Astrocyte of the cerebellum (primary cell): ENCODE measurements around the gene GOLM1.

Source experiments
- DNase-seq: peaks from one replicate; pipeline ENCODE4 v3.0.0-alpha.2; 2011; ENCODE audit warnings: low read depth
- H3K4me3 ChIP-seq: 2 replicates; pipeline ENCODE4 v1.5.1; 2011; ENCODE audit warnings: mild to moderate bottlenecking, low read depth, low read length, moderate library complexity
- CTCF ChIP-seq: IDR thresholded peaks from 2 replicates; pipeline ENCODE4 v1.5.1; 2012; ENCODE audit warnings: low read length, low read depth, moderate library complexity, mild to moderate bottlenecking; ENCODE audit errors: missing control alignments
- in situ Hi-C: cut with HindIII; loops from 2 replicates; pipeline ENCODE4 v1.10.0; 2017; ENCODE audit warnings: low sequenced_read_pairs

GOLM1 gene

GRCh38 chr9:86128235-86128822 is 29.0 kb upstream of the GOLM1 start:
- DNase-seq = no peak
- in situ Hi-C loops = no loop called here
- TF ChIP-seq CTCF = no peak
- no peak overlapping the region for H3K4me3 ChIP-seq

- no peak for TF ChIP-seq CTCF
- in situ Hi-C loops = no loop called here
- H3K4me3 ChIP-seq = peak overlapping the region; percentile 12
- DNase-seq = peak; percentile 97
Observed at GRCh38 chr9:86126998-86127972, 27.9 kb upstream of the GOLM1 start.

GRCh38 chr9:86122311-86122710 is 23.0 kb upstream of the GOLM1 start:
- in situ Hi-C loops = no loop called here

GRCh38 chr9:86119457-86119856 is 20.1 kb upstream of the GOLM1 start:
- no peak for DNase-seq
- in situ Hi-C loops = no loop called here
- no peak for TF ChIP-seq CTCF
- H3K4me3 ChIP-seq = no peak overlapping the region

More at GRCh38 chr9:86122311-86122710, 23.0 kb upstream of the GOLM1 start:
- no peak for DNase-seq
- no peak overlapping the region for H3K4me3 ChIP-seq
- peak; percentile 44 for TF ChIP-seq CTCF

- TF ChIP-seq CTCF = no peak
- no peak overlapping the region for H3K4me3 ChIP-seq
- in situ Hi-C loops = no loop called here
- DNase-seq = no peak
Observed at GRCh38 chr9:86116425-86116824, 17.1 kb upstream of the GOLM1 start.

GRCh38 chr9:86115886-86116285 is 16.5 kb upstream of the GOLM1 start:
- no peak for DNase-seq
- H3K4me3 ChIP-seq = no peak overlapping the region
- no peak for TF ChIP-seq CTCF
- in situ Hi-C loops = no loop called here
